Lung (tissue), 12 donors: Measurements from ENCODE around the gene DNAH3. TPM values are rescaled to one million over a fixed set of nuclear protein-coding genes. Genes with fewer than 3 reads are reported as not detected.
"Not testable (repeated sequence)": the region's sequence is repeated elsewhere in the genome, so short reads cannot be mapped to it uniquely, and the experiment has no call there.

Experiments used
- ATAC-seq: fragments of 200-7000 bp; cut with Tn5 transposase; one replicate; pipeline ENCODE4 v1.9.1; 2020; ENCODE audit warnings: moderate number of reproducible peaks; ENCODE audit not compliant: insufficient read depth, low FRiP score
- DNase-seq, 3 donors: peaks; one replicate each; pipeline ENCODE4 v3.0.0-alpha.2; 2013 to 2017
- H3K27ac ChIP-seq, 2 donors: one replicate each; pipeline ENCODE4 v1.5.1; 2013; ENCODE audit warnings: mild to moderate bottlenecking in 2 of 2, moderate library complexity in 2 of 2, control low read depth in 1 of 2, inconsistent platforms in 1 of 2, low read depth in 1 of 2, low read length in 1 of 2
- H3K27me3 ChIP-seq, 3 donors: one replicate each; pipeline ENCODE4 v1.5.1; 2013; ENCODE audit warnings: low read length in 2 of 3; ENCODE audit not compliant: control insufficient read depth in 3 of 3, insufficient read depth in 3 of 3
- H3K36me3 ChIP-seq, 4 donors: one replicate each; pipeline ENCODE4 v1.5.1; 2013; ENCODE audit warnings: low read length in 4 of 4, mild to moderate bottlenecking in 1 of 4, moderate library complexity in 1 of 4; ENCODE audit not compliant: control insufficient read depth in 4 of 4, insufficient read depth in 4 of 4
- H3K4me1 ChIP-seq, 5 donors: one replicate each; pipeline ENCODE4 v1.5.1; 2013; ENCODE audit warnings: low read length in 5 of 5, mild to moderate bottlenecking in 2 of 5, moderate library complexity in 1 of 5; ENCODE audit not compliant: control insufficient read depth in 5 of 5, insufficient read depth in 5 of 5
- H3K4me3 ChIP-seq: one replicate; pipeline ENCODE4 v1.5.1; 2013; ENCODE audit warnings: mild to moderate bottlenecking, control low read depth, moderate library complexity
- H3K9ac ChIP-seq, 2 donors: one replicate each; pipeline ENCODE4 v1.5.1; 2013; ENCODE audit warnings: low read length in 2 of 2, control low read depth in 1 of 2; ENCODE audit not compliant: insufficient read depth in 1 of 2
- H3K9me3 ChIP-seq, 4 donors: one replicate each; pipeline ENCODE4 v1.5.1; 2013; ENCODE audit warnings: low read length in 3 of 4, mild to moderate bottlenecking in 1 of 4, moderate library complexity in 1 of 4; ENCODE audit not compliant: control insufficient read depth in 4 of 4, insufficient read depth in 3 of 4
- WGBS, 2 donors: extraction: QIAGEN DNeasy Blood & Tissue Kit; methylation state at CpG; one replicate each; pipeline ENCODE4 v1.1.7; 2013; 5-methylcytosine and 5-hydroxymethylcytosine counted together
- polyA plus RNA-seq, 2 donors: library from polyadenylated mRNA; stranded (reverse); fragments of 200-250 nt; gene quantifications; one replicate each; pipeline ENCODE4 v1.2.1, GENCODE V29; 2013
- total RNA-seq, 2 donors: library from RNA; depleted of rRNA in 1 of 2; stranded (reverse); fragments of >200 nt in 1 of 2; gene quantifications; one replicate each; pipeline ENCODE4 v1.2.1, GENCODE V29; 2014 to 2021
- TF ChIP-seq, protein P1 (sequence below): IDR thresholded peaks from 2 replicates; pipeline ENCODE4 v1.5.1; 2012; ENCODE audit warnings: mild to moderate bottlenecking; ENCODE audit errors: control extremely low read depth, extremely low read depth
- donor health status: control.
- donor health status: control.
- donor health status: Bipolar disorder and iron deficiency.
- donor health status: healthy.
- donor health status: DM: yes; HTN: yes; CAD: no.

DNAH3 gene
- total and polyA plus RNA-seq, 4 donors: 1.0 to 24.1 (median 12.8) TPM

DNA sequence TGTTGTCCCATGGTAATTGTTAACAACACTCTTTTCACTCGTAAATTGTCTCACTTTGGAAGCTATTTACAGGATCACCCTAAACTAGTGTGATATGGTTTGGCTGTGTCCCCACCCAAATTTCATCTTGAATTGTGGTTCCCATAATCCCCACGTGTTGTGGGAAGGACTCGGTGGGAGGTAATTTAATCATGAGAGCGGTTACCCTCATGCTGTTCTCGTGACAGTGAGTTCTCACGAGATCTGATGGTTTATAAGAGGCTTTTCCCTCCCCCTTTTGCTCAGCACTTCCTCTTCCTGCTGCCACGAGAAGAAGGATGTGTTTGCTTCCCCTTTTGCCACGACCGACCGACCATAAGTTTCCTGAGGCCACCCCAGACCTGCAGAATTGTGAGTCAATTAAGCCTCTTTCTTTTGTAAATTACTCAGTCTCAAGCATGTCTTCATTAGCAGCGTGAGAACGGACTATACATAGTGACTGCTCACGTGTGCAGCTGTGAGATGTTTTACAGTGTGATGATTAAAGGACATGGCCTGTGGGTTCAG is 34.4 kb downstream of the DNAH3 start:
- Histone ChIP-seq H3K4me1 (peaks cover 0 to 2% (median 0%) of the 10 kb centered on the region in 5 donors), H3K9ac (no peak overlapping the region), H3K27ac (no peak overlapping the region), H3K4me3 (no peak overlapping the region), H3K9me3 (no peaks in the 10 kb centered on the region), H3K36me3 (no peaks in the 10 kb centered on the region), H3K27me3 (no peaks in the 10 kb centered on the region)
- 43% methylated on average over 13 of the region's 13 CpGs for WGBS, 2 donors
- ATAC-seq (no peak), DNase-seq (peak in 1 of 3 donors; percentile 4)
- TF ChIP-seq, protein P1, sequence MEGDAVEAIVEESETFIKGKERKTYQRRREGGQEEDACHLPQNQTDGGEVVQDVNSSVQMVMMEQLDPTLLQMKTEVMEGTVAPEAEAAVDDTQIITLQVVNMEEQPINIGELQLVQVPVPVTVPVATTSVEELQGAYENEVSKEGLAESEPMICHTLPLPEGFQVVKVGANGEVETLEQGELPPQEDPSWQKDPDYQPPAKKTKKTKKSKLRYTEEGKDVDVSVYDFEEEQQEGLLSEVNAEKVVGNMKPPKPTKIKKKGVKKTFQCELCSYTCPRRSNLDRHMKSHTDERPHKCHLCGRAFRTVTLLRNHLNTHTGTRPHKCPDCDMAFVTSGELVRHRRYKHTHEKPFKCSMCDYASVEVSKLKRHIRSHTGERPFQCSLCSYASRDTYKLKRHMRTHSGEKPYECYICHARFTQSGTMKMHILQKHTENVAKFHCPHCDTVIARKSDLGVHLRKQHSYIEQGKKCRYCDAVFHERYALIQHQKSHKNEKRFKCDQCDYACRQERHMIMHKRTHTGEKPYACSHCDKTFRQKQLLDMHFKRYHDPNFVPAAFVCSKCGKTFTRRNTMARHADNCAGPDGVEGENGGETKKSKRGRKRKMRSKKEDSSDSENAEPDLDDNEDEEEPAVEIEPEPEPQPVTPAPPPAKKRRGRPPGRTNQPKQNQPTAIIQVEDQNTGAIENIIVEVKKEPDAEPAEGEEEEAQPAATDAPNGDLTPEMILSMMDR: no peak

DNA sequence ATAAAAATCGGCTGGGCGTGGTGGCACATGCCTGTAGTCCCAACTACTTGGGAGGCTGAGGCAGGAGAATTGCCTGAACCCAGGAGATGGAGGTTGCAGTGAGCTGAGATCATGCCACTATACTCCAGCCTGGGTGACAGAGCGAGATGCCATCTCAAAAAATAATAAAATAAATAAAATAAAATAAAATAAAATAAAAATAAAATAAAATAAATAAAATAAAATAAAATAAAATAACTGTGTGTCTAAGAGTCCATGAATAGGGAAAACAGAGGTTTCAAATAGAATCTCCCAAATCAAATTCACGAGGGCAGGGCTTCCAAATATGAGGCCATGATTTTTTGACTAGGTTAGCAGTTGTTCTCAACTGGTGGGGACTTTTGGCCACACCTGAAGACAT is 35.1 kb downstream of the DNAH3 start:
- ATAC-seq, H3K4me3 ChIP-seq, H3K27me3 ChIP-seq, H3K4me1 ChIP-seq, H3K9me3 ChIP-seq, H3K27ac ChIP-seq, H3K9ac ChIP-seq, DNase-seq, H3K36me3 ChIP-seq: not testable (repeated sequence)
- 97 to 99% methylated on average over 4 of the region's 4 CpGs for WGBS, 2 donors

DNA sequence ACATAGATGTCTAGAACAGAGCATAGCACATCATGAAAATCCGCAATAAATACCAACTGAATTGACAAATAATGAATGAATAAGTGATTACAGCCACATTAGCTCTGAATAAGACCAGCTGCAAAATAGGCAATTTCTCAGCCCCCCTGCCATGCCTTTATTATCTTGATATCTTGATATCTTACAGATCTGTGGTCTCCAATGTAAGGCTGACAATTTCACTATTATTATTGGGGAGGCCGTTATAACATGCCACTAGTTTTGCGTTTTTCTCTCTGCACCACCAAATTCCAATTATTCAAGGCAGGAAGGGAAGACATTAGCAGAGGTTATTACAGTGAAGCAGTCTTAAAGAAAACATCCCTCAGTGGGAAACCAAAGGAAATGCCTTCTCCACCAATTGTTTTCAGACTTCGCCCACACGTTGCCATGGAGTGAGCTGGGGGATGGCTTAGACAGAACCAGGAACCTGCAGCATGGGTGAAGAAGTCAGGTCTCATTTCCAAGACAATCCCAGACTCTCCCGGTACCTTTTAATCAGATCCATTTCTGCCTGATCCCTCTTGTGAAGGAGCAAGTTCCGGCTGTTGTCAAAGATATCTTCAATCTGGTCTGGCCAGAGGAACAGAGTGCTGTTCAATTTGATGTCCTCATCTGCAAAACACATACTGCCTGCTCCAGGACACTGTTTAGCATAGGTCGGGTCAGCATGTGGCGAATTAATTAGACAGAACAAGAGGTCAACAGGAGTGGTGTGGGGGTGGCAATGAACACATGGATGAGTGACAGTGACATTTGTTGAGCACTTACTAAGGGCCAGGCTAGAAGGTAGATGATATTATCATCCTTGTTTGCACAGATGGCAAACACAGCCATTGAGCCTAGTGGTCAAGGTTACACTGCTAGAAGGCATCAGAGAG is 46.4 kb downstream of the DNAH3 start:
- WGBS, 2 donors: 45 to 49% methylated on average over 9 of the region's 9 CpGs
- peaks cover 0 to 1% (median 0%) of the 10 kb centered on the region in 5 donors for H3K4me1 ChIP-seq
- no peaks in the 10 kb centered on the region for H3K9me3 ChIP-seq
- ATAC-seq: no peak
- TF ChIP-seq, protein P1: no peak
- H3K27me3 ChIP-seq: no peaks in the 10 kb centered on the region
- H3K4me3 ChIP-seq: no peak overlapping the region
- H3K27ac ChIP-seq: no peak overlapping the region
- no peaks in the 10 kb centered on the region for H3K36me3 ChIP-seq
- DNase-seq: no peak
- no peak overlapping the region for H3K9ac ChIP-seq

DNA sequence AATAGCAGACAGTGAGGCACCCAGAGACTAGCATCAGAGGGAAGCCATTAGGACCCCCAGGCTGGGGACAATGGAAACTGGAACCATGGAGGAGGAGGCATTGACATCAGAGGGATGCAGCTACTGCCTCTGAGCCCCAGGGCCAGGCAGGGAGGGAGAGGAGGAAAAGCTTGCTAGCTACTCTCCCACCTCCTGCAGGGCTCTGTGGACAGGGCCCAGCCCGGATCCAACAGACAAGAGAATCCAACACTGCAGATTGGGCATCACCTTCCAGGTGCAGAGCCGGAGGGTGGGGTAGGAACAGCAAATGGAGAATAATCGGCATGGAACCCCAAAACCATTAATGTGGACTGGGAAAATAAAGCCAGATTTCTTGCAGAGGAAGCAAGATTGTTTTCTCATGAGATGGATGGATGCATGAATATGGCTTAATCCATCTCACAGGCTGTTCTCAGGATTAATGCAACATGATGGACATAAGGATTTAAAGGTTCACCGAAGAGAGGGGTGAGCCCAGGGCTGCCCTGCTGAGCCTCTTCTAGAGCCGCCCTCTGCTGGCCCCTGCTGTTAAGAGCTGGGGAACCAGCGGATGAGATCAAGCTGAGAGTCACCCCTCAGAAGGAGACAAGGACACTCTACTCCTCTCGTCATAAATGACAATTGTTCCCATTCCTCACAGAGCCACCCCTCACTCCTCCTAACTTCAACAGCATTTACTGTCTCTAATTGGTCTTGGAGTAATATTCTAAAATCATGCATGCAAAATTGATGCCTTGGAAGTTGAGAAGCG is 48.8 kb downstream of the DNAH3 start:
- Histone ChIP-seq H3K4me1 (peaks cover 0 to 1% (median 0%) of the 10 kb centered on the region in 5 donors), H3K9ac (no peak overlapping the region), H3K9me3 (no peaks in the 10 kb centered on the region), H3K4me3 (no peak overlapping the region), H3K27me3 (peaks cover 0 to 5% (median 0%) of the 10 kb centered on the region in 3 donors), H3K27ac (no peak overlapping the region), H3K36me3 (no peaks in the 10 kb centered on the region)
- DNase-seq (peak in 1 of 3 donors; percentile 10), ATAC-seq (no peak)
- 69 to 71% methylated on average over 8 of the region's 8 CpGs for WGBS, 2 donors
- TF ChIP-seq, protein P1: no peak
